ENCODE measurements around the gene APMAP.

APMAP gene

DNA sequence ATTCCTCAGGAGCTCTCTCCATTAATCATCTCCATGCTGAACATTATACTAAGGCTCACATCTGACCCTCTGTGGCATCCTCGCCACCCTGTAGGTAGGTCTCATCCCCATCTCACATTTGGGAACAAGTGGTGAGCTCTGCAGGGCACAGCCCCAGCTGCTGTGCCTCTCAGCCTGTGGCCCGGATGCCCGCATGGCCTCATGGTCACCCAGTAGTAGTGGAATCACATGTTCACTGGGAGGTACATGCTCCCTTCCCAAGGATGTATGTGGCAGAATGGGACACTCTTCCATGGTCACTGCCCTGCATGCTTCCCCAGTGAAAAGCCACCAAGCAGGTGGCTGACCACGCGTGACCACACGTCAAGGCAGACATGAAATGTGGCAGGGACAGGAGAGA lies 26.3 kb upstream of the APMAP start:
- Histone ChIP-seq H3K9me3 (ENCODE audit: control insufficient read depth, low read length) (no peaks in the 10 kb centered on the region), H3K4me3 (ENCODE audit: low read depth, low read length) (no peak overlapping the region), H2AFZ (no peak overlapping the region), H3K36me3 (ENCODE audit: control insufficient read depth, insufficient read depth, low read length) (no peaks in the 10 kb centered on the region), H3K27ac (no peak overlapping the region), H3K27me3 (ENCODE audit: control insufficient read depth, insufficient read depth, low read length) (no peaks in the 10 kb centered on the region), H3K4me2 (ENCODE audit: low read length) (no peak overlapping the region), H3K4me1 (peaks cover 7% of the 10 kb centered on the region), H3K9ac (no peak overlapping the region), H3K79me2 (peaks cover 37% of the 10 kb centered on the region)
- TF ChIP-seq, protein P1, sequence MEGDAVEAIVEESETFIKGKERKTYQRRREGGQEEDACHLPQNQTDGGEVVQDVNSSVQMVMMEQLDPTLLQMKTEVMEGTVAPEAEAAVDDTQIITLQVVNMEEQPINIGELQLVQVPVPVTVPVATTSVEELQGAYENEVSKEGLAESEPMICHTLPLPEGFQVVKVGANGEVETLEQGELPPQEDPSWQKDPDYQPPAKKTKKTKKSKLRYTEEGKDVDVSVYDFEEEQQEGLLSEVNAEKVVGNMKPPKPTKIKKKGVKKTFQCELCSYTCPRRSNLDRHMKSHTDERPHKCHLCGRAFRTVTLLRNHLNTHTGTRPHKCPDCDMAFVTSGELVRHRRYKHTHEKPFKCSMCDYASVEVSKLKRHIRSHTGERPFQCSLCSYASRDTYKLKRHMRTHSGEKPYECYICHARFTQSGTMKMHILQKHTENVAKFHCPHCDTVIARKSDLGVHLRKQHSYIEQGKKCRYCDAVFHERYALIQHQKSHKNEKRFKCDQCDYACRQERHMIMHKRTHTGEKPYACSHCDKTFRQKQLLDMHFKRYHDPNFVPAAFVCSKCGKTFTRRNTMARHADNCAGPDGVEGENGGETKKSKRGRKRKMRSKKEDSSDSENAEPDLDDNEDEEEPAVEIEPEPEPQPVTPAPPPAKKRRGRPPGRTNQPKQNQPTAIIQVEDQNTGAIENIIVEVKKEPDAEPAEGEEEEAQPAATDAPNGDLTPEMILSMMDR (IDR thresholded peaks at IDR 0.05): no peak

- TF ChIP-seq, protein P1 (IDR thresholded peaks at IDR 0.05): no peak
- no peaks in the 10 kb centered on the region for H3K9me3 ChIP-seq (ENCODE audit: control insufficient read depth, low read length)
- no peaks in the 10 kb centered on the region for H3K27me3 ChIP-seq (ENCODE audit: control insufficient read depth, insufficient read depth, low read length)
- no peaks in the 10 kb centered on the region for H3K36me3 ChIP-seq (ENCODE audit: control insufficient read depth, insufficient read depth, low read length)
- H2AFZ ChIP-seq: no peak overlapping the region
- no peak overlapping the region for H3K4me2 ChIP-seq (ENCODE audit: low read length)
- H3K4me1 ChIP-seq: peaks cover 7% of the 10 kb centered on the region
- no peak overlapping the region for H3K4me3 ChIP-seq (ENCODE audit: low read depth, low read length)
- H3K27ac ChIP-seq: no peak overlapping the region
- no peak overlapping the region for H3K9ac ChIP-seq
- peaks cover 37% of the 10 kb centered on the region for H3K79me2 ChIP-seq
These were observed 25.9 kb upstream of the APMAP start for GRCh38 chr20:25018425-25018824.

DNA sequence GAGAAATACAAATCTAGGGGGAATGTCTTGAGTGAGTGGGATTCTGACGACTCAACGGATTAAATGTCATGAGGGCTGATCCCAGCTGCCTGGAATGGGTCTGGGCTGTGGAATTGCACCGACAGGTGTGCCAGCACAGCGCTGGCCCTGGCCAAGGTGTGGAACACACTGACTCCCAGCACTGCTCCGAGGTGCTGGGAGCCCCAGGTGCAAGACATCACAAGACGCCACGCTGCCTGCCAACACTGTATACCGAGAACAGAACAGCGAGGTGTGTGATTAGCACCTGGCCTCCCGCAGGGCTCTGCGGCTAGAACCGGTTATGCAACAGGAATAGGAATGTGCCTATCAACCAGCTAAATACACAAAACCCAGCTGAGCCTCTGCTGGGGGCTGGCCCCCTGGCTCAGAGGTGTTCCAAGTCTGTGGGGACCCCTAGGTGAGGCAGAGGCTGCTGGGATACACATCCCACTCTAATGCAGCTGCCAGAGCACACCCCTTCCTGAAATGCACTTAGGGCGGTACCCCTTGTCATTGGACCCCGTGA lies 24.8 kb upstream of the APMAP start:
- H2AFZ ChIP-seq: no peak overlapping the region
- no peaks in the 10 kb centered on the region for H3K36me3 ChIP-seq (ENCODE audit: control insufficient read depth, insufficient read depth, low read length)
- no peaks in the 10 kb centered on the region for H3K9me3 ChIP-seq (ENCODE audit: control insufficient read depth, low read length)
- H3K27me3 ChIP-seq (ENCODE audit: control insufficient read depth, insufficient read depth, low read length): no peaks in the 10 kb centered on the region
- peak overlapping the region; percentile 0 for H3K4me2 ChIP-seq (ENCODE audit: low read length)
- TF ChIP-seq, protein P1 (IDR thresholded peaks at IDR 0.05): no peak
- H3K27ac ChIP-seq: no peak overlapping the region
- H3K9ac ChIP-seq: no peak overlapping the region
- peaks cover 3% of the 10 kb centered on the region for H3K4me1 ChIP-seq
- H3K79me2 ChIP-seq: peaks cover 34% of the 10 kb centered on the region
- no peak overlapping the region for H3K4me3 ChIP-seq (ENCODE audit: low read depth, low read length)

GRCh38 chr20:25016471-25016870 lies 23.9 kb upstream of the APMAP start:
- Histone ChIP-seq H3K4me1 (no peaks in the 10 kb centered on the region), H3K27ac (no peak overlapping the region), H2AFZ (no peak overlapping the region), H3K9ac (no peak overlapping the region), H3K9me3 (ENCODE audit: control insufficient read depth, low read length) (no peaks in the 10 kb centered on the region), H3K36me3 (ENCODE audit: control insufficient read depth, insufficient read depth, low read length) (no peaks in the 10 kb centered on the region), H3K4me3 (ENCODE audit: low read depth, low read length) (no peak overlapping the region), H3K27me3 (ENCODE audit: control insufficient read depth, insufficient read depth, low read length) (no peaks in the 10 kb centered on the region), H3K4me2 (ENCODE audit: low read length) (no peak overlapping the region), H3K79me2 (peaks cover 28% of the 10 kb centered on the region)
- TF ChIP-seq, protein P1 (IDR thresholded peaks at IDR 0.05): no peak

GRCh38 chr20:25015986-25016385 lies 23.4 kb upstream of the APMAP start:
- H3K9me3 ChIP-seq (ENCODE audit: control insufficient read depth, low read length): no peaks in the 10 kb centered on the region
- H3K27ac ChIP-seq: no peak overlapping the region
- no peak overlapping the region for H3K4me3 ChIP-seq (ENCODE audit: low read depth, low read length)
- H2AFZ ChIP-seq: no peak overlapping the region
- no peak overlapping the region for H3K9ac ChIP-seq
- H3K4me1 ChIP-seq: no peaks in the 10 kb centered on the region
- H3K79me2 ChIP-seq: peaks cover 23% of the 10 kb centered on the region
- no peak overlapping the region for H3K4me2 ChIP-seq (ENCODE audit: low read length)
- no peaks in the 10 kb centered on the region for H3K27me3 ChIP-seq (ENCODE audit: control insufficient read depth, insufficient read depth, low read length)
- H3K36me3 ChIP-seq (ENCODE audit: control insufficient read depth, insufficient read depth, low read length): no peaks in the 10 kb centered on the region
- TF ChIP-seq, protein P1 (IDR thresholded peaks at IDR 0.05): no peak

Data from parathyroid adenoma (tissue), 2 donors.